Liver (tissue), 9 donors: Measurements from ENCODE around the gene RASD2. TPM values are rescaled to one million over a fixed set of nuclear protein-coding genes. Genes with fewer than 3 reads are reported as not detected.

Experiments
- DNase-seq: peaks from one replicate; pipeline ENCODE4 v3.0.0-alpha.2; 2017; ENCODE audit warnings: low spot score
- H3K27ac ChIP-seq, 2 donors: one replicate each; pipeline ENCODE4 v1.7.0; 2013; ENCODE audit warnings: inconsistent platforms in 2 of 2, low read length in 2 of 2, control low read depth in 1 of 2, low read depth in 1 of 2, mild to moderate bottlenecking in 1 of 2
- H3K27me3 ChIP-seq, 4 donors: one replicate each; pipeline versions ENCODE4 v1.6.1 to v1.7.0; 2013; ENCODE audit warnings: low read length in 3 of 4, inconsistent platforms in 1 of 4, mild to moderate bottlenecking in 1 of 4, moderate library complexity in 1 of 4; ENCODE audit not compliant: control insufficient read depth in 4 of 4, insufficient read depth in 4 of 4
- H3K36me3 ChIP-seq, 4 donors: one replicate each; pipeline versions ENCODE4 v1.6.1 to v1.7.0; 2013; ENCODE audit warnings: low read length in 3 of 4, mild to moderate bottlenecking in 3 of 4, low read depth in 1 of 4, moderate library complexity in 1 of 4; ENCODE audit not compliant: control insufficient read depth in 4 of 4, insufficient read depth in 3 of 4
- H3K4me1 ChIP-seq, 4 donors: one replicate each; pipeline versions ENCODE4 v1.6.1 to v1.7.0; 2013; ENCODE audit warnings: low read length in 3 of 4, mild to moderate bottlenecking in 3 of 4, moderate library complexity in 1 of 4; ENCODE audit not compliant: control insufficient read depth in 4 of 4, insufficient read depth in 4 of 4
- H3K4me3 ChIP-seq, 3 donors: one replicate each; pipeline versions ENCODE4 v1.6.1 to v1.7.0; 2013; ENCODE audit warnings: low read length in 3 of 3, control low read depth in 1 of 3, low read depth in 1 of 3, mild to moderate bottlenecking in 1 of 3
- H3K9ac ChIP-seq, 2 donors: one replicate each; pipeline ENCODE4 v1.7.0; 2013; ENCODE audit warnings: low read length in 2 of 2, mild to moderate bottlenecking in 2 of 2, moderate library complexity in 2 of 2, control low read depth in 1 of 2, low read depth in 1 of 2
- H3K9me3 ChIP-seq, 4 donors: one replicate each; pipeline versions ENCODE4 v1.6.1 to v1.7.0; 2013; ENCODE audit warnings: low read length in 3 of 4; ENCODE audit not compliant: control insufficient read depth in 4 of 4
- ATF3 ChIP-seq: IDR thresholded peaks from 2 replicates; pipeline ENCODE4 v1.6.1; 2016; ENCODE audit warnings: antibody characterized with exemption
- CTCF ChIP-seq: fragments of 150-350 bp; IDR thresholded peaks from 2 replicates; pipeline ENCODE4 v1.5.1; 2017; ENCODE audit warnings: improper control_type of control experiment, low read depth, low read length; ENCODE audit not compliant: missing input control
- EGR1 ChIP-seq, 2 donors: IDR thresholded peaks; 2 replicates each; pipeline ENCODE4 v1.6.1; 2016 to 2018; ENCODE audit warnings: antibody characterized with exemption in 2 of 2, low read depth in 2 of 2
- FOXA1 ChIP-seq: IDR thresholded peaks from 2 replicates; pipeline ENCODE4 v1.6.1; 2016; ENCODE audit warnings: antibody characterized with exemption
- FOXA2 ChIP-seq: IDR thresholded peaks from 2 replicates; pipeline ENCODE4 v1.6.1; 2016; ENCODE audit warnings: antibody characterized with exemption
- GABPA ChIP-seq, 2 donors: IDR thresholded peaks in 1 of 2; conservative IDR thresholded peaks in 1 of 2; 2 replicates each; pipeline ENCODE4 v1.6.1; 2016; ENCODE audit warnings: antibody characterized with exemption in 2 of 2, mild to moderate bottlenecking in 1 of 2, moderate library complexity in 1 of 2
- HNF4A ChIP-seq, 2 donors: conservative IDR thresholded peaks; 2 replicates each; pipeline ENCODE4 v1.6.1; 2016; ENCODE audit warnings: antibody characterized with exemption in 2 of 2, mild to moderate bottlenecking in 2 of 2
- HNF4G ChIP-seq: IDR thresholded peaks from 2 replicates; pipeline ENCODE4 v1.6.1; 2016; ENCODE audit warnings: antibody characterized with exemption
- JUND ChIP-seq, 2 donors: IDR thresholded peaks; 2 replicates each; pipeline ENCODE4 v1.6.1; 2016; ENCODE audit warnings: antibody characterized with exemption in 2 of 2
- MAX ChIP-seq: IDR thresholded peaks from 2 replicates; pipeline ENCODE4 v1.6.1; 2016; ENCODE audit warnings: antibody characterized with exemption
- NR2F2 ChIP-seq: IDR thresholded peaks from 2 replicates; pipeline ENCODE4 v1.6.1; 2016; ENCODE audit warnings: antibody characterized with exemption
- RAD21 ChIP-seq, 2 donors: IDR thresholded peaks; 2 replicates each; pipeline ENCODE4 v1.6.1; 2016; ENCODE audit warnings: antibody characterized with exemption in 2 of 2, mild to moderate bottlenecking in 2 of 2
- REST ChIP-seq: IDR thresholded peaks from 2 replicates; pipeline ENCODE4 v1.6.1; 2016; ENCODE audit warnings: antibody characterized with exemption, mild to moderate bottlenecking
- RXRA ChIP-seq, 2 donors: IDR thresholded peaks; 2 replicates each; pipeline ENCODE4 v1.6.1; 2017 to 2018; ENCODE audit warnings: antibody characterized with exemption in 2 of 2, mild to moderate bottlenecking in 1 of 2
- SP1 ChIP-seq: IDR thresholded peaks from 2 replicates; pipeline ENCODE4 v1.6.1; 2018; ENCODE audit warnings: antibody characterized with exemption, mild to moderate bottlenecking
- TAF1 ChIP-seq: conservative IDR thresholded peaks from 2 replicates; pipeline ENCODE4 v1.6.1; 2016; ENCODE audit warnings: antibody characterized with exemption, mild to moderate bottlenecking
- YY1 ChIP-seq: IDR thresholded peaks from 2 replicates; pipeline ENCODE4 v1.6.1; 2016; ENCODE audit warnings: antibody characterized with exemption, mild to moderate bottlenecking
- ZBTB33 ChIP-seq: IDR thresholded peaks from 2 replicates; pipeline ENCODE4 v1.6.1; 2016; ENCODE audit warnings: antibody characterized with exemption
- WGBS: extraction: QIAGEN DNeasy Blood & Tissue Kit; methylation state at CpG from one replicate; pipeline ENCODE4 v1.1.7; 2013; 5-methylcytosine and 5-hydroxymethylcytosine counted together
- polyA plus RNA-seq, 2 donors: library from polyadenylated mRNA; stranded (reverse) in 1 of 2; unstranded in 1 of 2; fragments of 200-250 nt in 1 of 2; fragments of >200 nt in 1 of 2; fragmentation: Nextera tagmentation in 1 of 2; extraction: Ambion mirVana in 1 of 2; gene quantifications; one replicate each; pipeline versions ENCODE4 v1.2.1 to v1.2.3, GENCODE V29; 2013 to 2015
- total RNA-seq, 2 donors: library from RNA; depleted of rRNA; stranded (reverse); fragments of >200 nt; gene quantifications; one replicate each; pipeline ENCODE4 v1.2.3, GENCODE V29; 2014
- donor health status: healthy.
- donor health status: healthy.
- donor health status: healthy.
- donor health status: healthy.
- donor health status: healthy.

Gene RASD2
- total and polyA plus RNA-seq, 4 donors: under 0.01 to 0.05 TPM; not detected in 2

- Histone ChIP-seq H3K27ac (no peak overlapping the region), H3K9me3 (no peaks in the 10 kb centered on the region), H3K36me3 (no peaks in the 10 kb centered on the region), H3K27me3 (peaks cover 0 to 3% (median under 1%) of the 10 kb centered on the region in 4 donors), H3K9ac (no peak overlapping the region), H3K4me1 (no peaks in the 10 kb centered on the region), H3K4me3 (no peak overlapping the region)
- no peak for TF ChIP-seq HNF4A (conservative IDR thresholded peaks at IDR 0.05)
- no peak for TF ChIP-seq MAX
- no peak for TF ChIP-seq JUND (IDR thresholded peaks at IDR 0.05)
- 89% methylated on average over 10 of the region's 10 CpGs for WGBS
- no peak for DNase-seq
Measured at GRCh38 chr22:35509451-35509850, 31.2 kb upstream of the RASD2 start.

GRCh38 chr22:35509960-35510359 lies 30.7 kb upstream of the RASD2 start:
- no peak overlapping the region for H3K27ac ChIP-seq
- no peak overlapping the region for H3K4me3 ChIP-seq
- no peaks in the 10 kb centered on the region for H3K9me3 ChIP-seq
- 90% methylated on average over 2 of the region's 2 CpGs for WGBS
- H3K36me3 ChIP-seq: no peaks in the 10 kb centered on the region
- H3K27me3 ChIP-seq: peaks cover 0 to 3% (median under 1%) of the 10 kb centered on the region in 4 donors
- no peak overlapping the region for H3K9ac ChIP-seq
- no peak for DNase-seq
- no peaks in the 10 kb centered on the region for H3K4me1 ChIP-seq
- no peak for TF ChIP-seq HNF4A (conservative IDR thresholded peaks at IDR 0.05)
- TF ChIP-seq CTCF: no peak
- no peak for TF ChIP-seq JUND (IDR thresholded peaks at IDR 0.05)
- TF ChIP-seq FOXA2: no peak
- no peak for TF ChIP-seq ATF3
- no peak for TF ChIP-seq YY1
- TF ChIP-seq MAX: no peak
- no peak for TF ChIP-seq RAD21 (IDR thresholded peaks at IDR 0.05)
- no peak for TF ChIP-seq TAF1
- no peak for TF ChIP-seq NR2F2
- TF ChIP-seq EGR1 (IDR thresholded peaks at IDR 0.05; ENCODE audit: low read depth in 2 of 2): no peak
- no peak for TF ChIP-seq RXRA (IDR thresholded peaks at IDR 0.05)
- no peak for TF ChIP-seq HNF4G
- no peak for TF ChIP-seq REST
- TF ChIP-seq FOXA1: no peak
- no peak for TF ChIP-seq GABPA (IDR thresholded peaks at IDR 0.05 in 1 of 2, conservative IDR thresholded peaks at IDR 0.05 in 1 of 2)
- no peak for TF ChIP-seq SP1
- TF ChIP-seq ZBTB33: no peak
